AG04450 (cell line): ENCODE data around the gene TSNAXIP1. TPM values are rescaled to one million over a fixed set of nuclear protein-coding genes. Genes with fewer than 3 reads are reported as not detected.

Experiments
- CTCF ChIA-PET: fragments of 300-600, 350-600 bp; formaldehyde crosslinking; extraction: SDS; loops from one replicate; lab custom pipeline; 2022; ENCODE audit warnings: antibody characterized with exemption, inconsistent platforms; lab: Charles Lee
- POLR2A ChIA-PET: fragments of 350-600 bp; formaldehyde crosslinking; extraction: SDS; loops from one replicate; lab custom pipeline; 2021; ENCODE audit warnings: antibody characterized with exemption, inconsistent platforms; lab: Yijun Ruan, JAX
- DNase-seq: peaks from one replicate; pipeline ENCODE4 v3.0.0-alpha.2; 2011; ENCODE audit warnings: low read depth, low spot score
- H3K27ac ChIP-seq: one replicate; pipeline ENCODE4 v1.5.1; 2012; ENCODE audit warnings: low read depth, low read length, control low read depth
- H3K27me3 ChIP-seq: one replicate; pipeline ENCODE4 v1.6.0; 2012; ENCODE audit warnings: low read length; ENCODE audit not compliant: control insufficient read depth, insufficient read depth
- H3K4me3 ChIP-seq: 2 replicates; pipeline ENCODE4 v1.5.1; 2011; ENCODE audit warnings: mild to moderate bottlenecking, low read depth, low read length, control low read depth
- H3K9me3 ChIP-seq: 2 replicates; pipeline ENCODE4 v1.5.1; 2012; ENCODE audit warnings: low read length; ENCODE audit not compliant: control insufficient read depth, insufficient read depth
- polyA plus RNA-seq: library from polyadenylated mRNA; depleted of rRNA; stranded (reverse); fragments of >200 nt; gene quantifications from 2 replicates; pipeline ENCODE4 v1.2.3, GENCODE V29; 2011; rRNA removed
- small RNA-seq: library from RNA; depleted of rRNA; stranded (forward); fragments of <200 nt; gene quantifications from one replicate; pipeline ENCODE3, GENCODE V24; 2012; ENCODE audit warnings: low read depth; ENCODE audit not compliant: insufficient read length
- TF ChIP-seq, protein P1 (sequence below): IDR thresholded peaks from 2 replicates; pipeline ENCODE4 v1.5.1; 2011; ENCODE audit warnings: low read depth, low read length, control low read depth, inconsistent platforms

TSNAXIP1 gene
- polyA plus RNA-seq, 1 experiment: 0.92 TPM

DNA sequence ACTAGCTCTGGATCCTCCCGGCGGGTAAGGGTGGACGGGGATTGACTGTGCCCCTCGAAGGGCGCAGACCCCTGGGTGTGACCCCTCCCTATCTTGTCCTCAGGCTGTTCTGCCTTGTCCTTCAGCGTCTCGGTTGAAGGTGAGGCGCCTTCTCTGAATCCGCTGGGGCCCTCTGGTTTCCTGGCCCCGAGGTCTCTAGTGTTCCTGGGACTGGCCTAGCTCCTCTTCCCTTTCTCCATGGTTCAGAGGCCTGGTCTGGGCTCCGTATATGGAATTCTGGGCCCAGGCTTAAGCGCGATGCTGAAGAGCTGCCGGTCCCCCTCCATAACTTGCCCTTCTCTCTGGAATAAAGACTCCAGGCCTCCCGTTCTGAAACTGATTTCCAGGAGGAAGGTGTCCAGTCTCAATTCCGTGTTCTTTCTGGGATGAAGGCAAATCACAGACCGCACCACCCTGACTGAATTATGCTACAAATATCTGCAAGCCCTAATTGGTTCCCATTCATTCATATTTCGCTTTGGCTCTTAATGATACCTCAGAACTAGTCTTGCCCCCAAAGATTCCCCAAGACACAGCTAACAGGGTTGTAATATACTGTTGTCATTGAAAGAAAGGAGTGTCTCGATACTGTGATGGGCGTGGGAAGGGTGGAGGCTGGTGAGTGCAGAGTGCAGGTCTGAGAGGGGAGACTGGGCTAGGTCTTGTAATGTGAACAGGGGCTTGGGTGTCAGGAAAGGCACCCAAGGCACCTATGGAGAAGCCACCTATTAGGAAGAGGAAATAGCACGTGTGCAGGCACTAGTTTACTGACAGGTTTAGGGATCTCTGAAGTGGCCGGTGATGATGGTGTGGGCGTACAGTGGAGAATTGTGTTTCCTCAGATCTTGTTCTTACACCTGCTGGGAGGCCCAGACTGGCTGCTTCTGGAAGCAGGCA is 67.0 kb downstream of the TSNAXIP1 start:
- Histone ChIP-seq H3K27ac (peak overlapping the region; percentile 39), H3K9me3 (no peaks in the 10 kb centered on the region; the same call in 1 of the 2 replicates), H3K27me3 (no peaks in the 10 kb centered on the region), H3K4me3 (peak overlapping the region; percentile 95)
- ChIA-PET POLR2A (interaction anchor here (0.6 to 1.4 kb wide), 6 partner anchors 14 to 198 kb away, joined by 3 to 6 read pairs (median 3); partner anchors contain the start of gene CENPT), CTCF (interaction anchor here (0.6 to 2.8 kb wide), 3 partner anchors 10 to 311 kb away, joined by 3 to 25 read pairs (median 5); partner anchors contain the start of genes CTCF and NRN1L)
- TF ChIP-seq, protein P1, sequence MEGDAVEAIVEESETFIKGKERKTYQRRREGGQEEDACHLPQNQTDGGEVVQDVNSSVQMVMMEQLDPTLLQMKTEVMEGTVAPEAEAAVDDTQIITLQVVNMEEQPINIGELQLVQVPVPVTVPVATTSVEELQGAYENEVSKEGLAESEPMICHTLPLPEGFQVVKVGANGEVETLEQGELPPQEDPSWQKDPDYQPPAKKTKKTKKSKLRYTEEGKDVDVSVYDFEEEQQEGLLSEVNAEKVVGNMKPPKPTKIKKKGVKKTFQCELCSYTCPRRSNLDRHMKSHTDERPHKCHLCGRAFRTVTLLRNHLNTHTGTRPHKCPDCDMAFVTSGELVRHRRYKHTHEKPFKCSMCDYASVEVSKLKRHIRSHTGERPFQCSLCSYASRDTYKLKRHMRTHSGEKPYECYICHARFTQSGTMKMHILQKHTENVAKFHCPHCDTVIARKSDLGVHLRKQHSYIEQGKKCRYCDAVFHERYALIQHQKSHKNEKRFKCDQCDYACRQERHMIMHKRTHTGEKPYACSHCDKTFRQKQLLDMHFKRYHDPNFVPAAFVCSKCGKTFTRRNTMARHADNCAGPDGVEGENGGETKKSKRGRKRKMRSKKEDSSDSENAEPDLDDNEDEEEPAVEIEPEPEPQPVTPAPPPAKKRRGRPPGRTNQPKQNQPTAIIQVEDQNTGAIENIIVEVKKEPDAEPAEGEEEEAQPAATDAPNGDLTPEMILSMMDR: no peak
- DNase-seq: no peak

DNA sequence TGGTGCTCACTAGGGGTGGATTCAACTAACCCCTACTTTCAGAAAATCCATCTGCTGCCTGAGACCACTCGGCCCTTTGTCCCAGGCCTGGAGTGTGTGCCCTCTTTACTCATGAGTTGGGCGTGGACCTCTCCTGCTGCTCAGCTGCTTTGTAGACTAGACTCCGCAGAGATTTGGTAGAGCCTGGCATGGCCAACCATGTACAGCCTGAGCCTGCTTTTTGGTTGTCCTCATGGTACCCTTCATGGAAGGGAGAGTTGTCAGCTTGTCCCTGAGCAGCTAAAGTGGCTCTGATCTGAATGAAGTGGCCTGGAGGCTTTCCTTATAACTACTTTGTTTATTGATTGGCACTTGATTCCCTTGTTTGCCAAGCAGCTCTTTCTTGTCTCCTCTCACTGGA is 67.7 kb downstream of the TSNAXIP1 start:
- no peak overlapping the region for H3K27ac ChIP-seq
- ChIA-PET POLR2A (interaction anchor here (0.6 kb wide), 1 partner anchor 197 kb away, joined by 3 read pairs; no protein-coding TSS in a partner anchor), CTCF (interaction anchor here (0.6 to 2.8 kb wide), 3 partner anchors 9 to 312 kb away, joined by 3 to 25 read pairs (median 5); partner anchors contain the start of genes CTCF and NRN1L)
- no peak for DNase-seq
- no peaks in the 10 kb centered on the region; the same call in 1 of the 2 replicates for H3K9me3 ChIP-seq
- TF ChIP-seq, protein P1: no peak
- peak overlapping the region; percentile 95 for H3K4me3 ChIP-seq
- H3K27me3 ChIP-seq: no peaks in the 10 kb centered on the region

DNA sequence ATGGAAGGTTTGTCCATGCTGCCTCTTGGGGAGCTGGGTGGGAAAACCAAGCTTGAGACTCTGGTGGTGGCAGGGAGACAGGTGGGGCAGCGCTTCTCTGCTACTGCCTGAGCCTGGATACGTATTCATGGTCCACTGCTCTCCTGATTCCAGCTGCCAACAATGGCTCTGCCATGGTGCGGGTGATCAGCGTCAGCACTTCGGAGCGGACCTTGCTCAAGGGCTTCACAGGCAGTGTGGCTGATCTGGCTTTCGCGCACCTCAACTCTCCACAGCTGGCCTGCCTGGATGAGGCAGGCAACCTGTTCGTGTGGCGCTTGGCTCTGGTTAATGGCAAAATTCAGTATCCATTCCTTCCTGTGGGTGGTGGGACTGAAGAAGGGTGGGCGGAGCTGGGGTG is 70.4 kb downstream of the TSNAXIP1 start:
- DNase-seq: no peak
- H3K4me3 ChIP-seq: no peak overlapping the region
- H3K27ac ChIP-seq: no peak overlapping the region
- TF ChIP-seq, protein P1: no peak
- POLR2A ChIA-PET: no interaction called here
- CTCF ChIA-PET: no interaction called here
- no peaks in the 10 kb centered on the region for H3K27me3 ChIP-seq
- no peaks in the 10 kb centered on the region; the same call in 1 of the 2 replicates for H3K9me3 ChIP-seq

Small RNAs within 50 kb of the gene (small RNA-seq; reads per million reads assigned to genes)
- not detected for gene AC040162.2

Other genes starting within 250 kb of the TSNAXIP1 start
- 21.0 and 24.4 TPM in 2 replicates for gene CTCF, start 244.4 kb upstream of the TSNAXIP1 start, polyA plus RNA-seq
- gene CARMIL2, start 161.7 kb upstream of the TSNAXIP1 start, polyA plus RNA-seq: 0.09 and 0.11 TPM in 2 replicates
- gene ACD, start 146.6 kb upstream of the TSNAXIP1 start, polyA plus RNA-seq: 11.4 and 16.5 TPM in 2 replicates
- gene PARD6A, start 145.9 kb upstream of the TSNAXIP1 start, polyA plus RNA-seq: 0.42 and 0.53 TPM in 2 replicates
- gene ENKD1, start 140.1 kb upstream of the TSNAXIP1 start, polyA plus RNA-seq: 3.6 and 4.2 TPM in 2 replicates
- gene C16orf86, start 140.1 kb upstream of the TSNAXIP1 start, polyA plus RNA-seq: 0.55 and 0.56 TPM in 2 replicates
- 11.1 and 11.8 TPM in 2 replicates for gene GFOD2, start 87.6 kb upstream of the TSNAXIP1 start, polyA plus RNA-seq
- gene RANBP10, start 329 bp upstream of the TSNAXIP1 start, polyA plus RNA-seq: 11.3 and 11.7 TPM in 2 replicates
- 22.3 and 22.8 TPM in 2 replicates for gene THAP11, start 35.4 kb downstream of the TSNAXIP1 start, polyA plus RNA-seq
- 151 and 190 TPM in 2 replicates for gene NUTF2, start 40.0 kb downstream of the TSNAXIP1 start, polyA plus RNA-seq
- gene CENPT, start 40.8 kb downstream of the TSNAXIP1 start, polyA plus RNA-seq: 17.9 and 21.7 TPM in 2 replicates
- gene EDC4, start 66.2 kb downstream of the TSNAXIP1 start, polyA plus RNA-seq: 18.7 and 31.6 TPM in 2 replicates
- 0.21 TPM in 1 of 2 replicates, not detected in the other for gene NRN1L, start 78.0 kb downstream of the TSNAXIP1 start, polyA plus RNA-seq
- gene PSKH1, start 86.4 kb downstream of the TSNAXIP1 start, polyA plus RNA-seq: 18.2 and 26.6 TPM in 2 replicates
- 0.14 and 0.29 TPM in 2 replicates for gene CTRL, start 125.0 kb downstream of the TSNAXIP1 start, polyA plus RNA-seq
- 18.1 and 29.1 TPM in 2 replicates for gene PSMB10, start 130.0 kb downstream of the TSNAXIP1 start, polyA plus RNA-seq
- gene LCAT, start 137.2 kb downstream of the TSNAXIP1 start, polyA plus RNA-seq: 5.2 and 7.9 TPM in 2 replicates
- gene SLC12A4, start 161.7 kb downstream of the TSNAXIP1 start, polyA plus RNA-seq: 48.1 and 63.0 TPM in 2 replicates
- not detected in 2 replicates for gene DPEP3, start 173.6 kb downstream of the TSNAXIP1 start, polyA plus RNA-seq
- gene DPEP2, start 192.6 kb downstream of the TSNAXIP1 start, polyA plus RNA-seq: not detected in 2 replicates
- gene DPEP2NB, start 209.0 kb downstream of the TSNAXIP1 start, polyA plus RNA-seq: not detected in 2 replicates
- gene DDX28, start 216.3 kb downstream of the TSNAXIP1 start, polyA plus RNA-seq: 7.6 and 8.1 TPM in 2 replicates
- gene DUS2, start 216.4 kb downstream of the TSNAXIP1 start, polyA plus RNA-seq: 13.7 and 14.1 TPM in 2 replicates